ENCODE data around the gene AATF. TPM values are rescaled to one million over a fixed set of nuclear protein-coding genes. Genes with fewer than 3 reads are reported as not detected.

AATF gene
- total RNA-seq, 1 donor from 2014 or later = 22.5 TPM

- peaks cover 4% of the 10 kb centered on the region for H3K27me3 Mint-ChIP-seq (ENCODE audit: unreplicated experiment)
- TF ChIP-seq CTCF (IDR thresholded peaks at IDR 0.05; ENCODE audit: partially characterized antibody, unreplicated experiment) = no peak
- no peak overlapping the region for H3K4me3 Mint-ChIP-seq (ENCODE audit: unreplicated experiment)
- no peaks in the 10 kb centered on the region for H3K4me1 Mint-ChIP-seq (ENCODE audit: low read depth, unreplicated experiment)
- no peaks in the 10 kb centered on the region for H3K36me3 Mint-ChIP-seq (ENCODE audit: unreplicated experiment)
- peaks cover 1% of the 10 kb centered on the region for H3K9me3 Mint-ChIP-seq (ENCODE audit: unreplicated experiment)
- H3K27ac Mint-ChIP-seq (ENCODE audit: unreplicated experiment) = no peak overlapping the region
- no peak for DNase-seq
Observed at GRCh38 chr17:36907407-36907806, 41.3 kb upstream of the AATF start.

GRCh38 chr17:36910513-36910912 lies 38.2 kb upstream of the AATF start:
- no peaks in the 10 kb centered on the region for H3K4me1 Mint-ChIP-seq (ENCODE audit: low read depth, unreplicated experiment)
- H3K27ac Mint-ChIP-seq (ENCODE audit: unreplicated experiment) = no peak overlapping the region
- no peak for TF ChIP-seq CTCF (IDR thresholded peaks at IDR 0.05; ENCODE audit: partially characterized antibody, unreplicated experiment)
- DNase-seq = no peak
- no peaks in the 10 kb centered on the region for H3K36me3 Mint-ChIP-seq (ENCODE audit: unreplicated experiment)
- H3K9me3 Mint-ChIP-seq (ENCODE audit: unreplicated experiment) = peaks cover 1% of the 10 kb centered on the region
- peaks cover 6% of the 10 kb centered on the region for H3K27me3 Mint-ChIP-seq (ENCODE audit: unreplicated experiment)
- H3K4me3 Mint-ChIP-seq (ENCODE audit: unreplicated experiment) = no peak overlapping the region

- Mint-ChIP-seq H3K27ac (ENCODE audit: unreplicated experiment) (no peak overlapping the region), H3K4me1 (ENCODE audit: low read depth, unreplicated experiment) (no peaks in the 10 kb centered on the region), H3K27me3 (ENCODE audit: unreplicated experiment) (peaks cover 6% of the 10 kb centered on the region), H3K9me3 (ENCODE audit: unreplicated experiment) (peaks cover 1% of the 10 kb centered on the region), H3K4me3 (ENCODE audit: unreplicated experiment) (no peak overlapping the region), H3K36me3 (ENCODE audit: unreplicated experiment) (no peaks in the 10 kb centered on the region)
- no peak for TF ChIP-seq CTCF (IDR thresholded peaks at IDR 0.05; ENCODE audit: partially characterized antibody, unreplicated experiment)
- no peak for DNase-seq
Observed at GRCh38 chr17:36911001-36911400, 37.8 kb upstream of the AATF start.

- H3K9me3 Mint-ChIP-seq (ENCODE audit: unreplicated experiment) = peaks cover 1% of the 10 kb centered on the region
- H3K27ac Mint-ChIP-seq (ENCODE audit: unreplicated experiment) = no peak overlapping the region
- H3K36me3 Mint-ChIP-seq (ENCODE audit: unreplicated experiment) = no peaks in the 10 kb centered on the region
- TF ChIP-seq CTCF (IDR thresholded peaks at IDR 0.05; ENCODE audit: partially characterized antibody, unreplicated experiment) = no peak
- no peaks in the 10 kb centered on the region for H3K4me1 Mint-ChIP-seq (ENCODE audit: low read depth, unreplicated experiment)
- peaks cover 6% of the 10 kb centered on the region for H3K27me3 Mint-ChIP-seq (ENCODE audit: unreplicated experiment)
- no peak overlapping the region for H3K4me3 Mint-ChIP-seq (ENCODE audit: unreplicated experiment)
- no peak for DNase-seq
Observed at GRCh38 chr17:36913132-36913531, 35.6 kb upstream of the AATF start.

GRCh38 chr17:36918211-36918691 lies 30.5 kb upstream of the AATF start:
- no peak for DNase-seq
- H3K4me3 Mint-ChIP-seq (ENCODE audit: unreplicated experiment) = no peak overlapping the region
- H3K4me1 Mint-ChIP-seq (ENCODE audit: low read depth, unreplicated experiment) = peaks cover 14% of the 10 kb centered on the region
- H3K36me3 Mint-ChIP-seq (ENCODE audit: unreplicated experiment) = no peaks in the 10 kb centered on the region
- H3K9me3 Mint-ChIP-seq (ENCODE audit: unreplicated experiment) = peaks cover 2% of the 10 kb centered on the region
- H3K27ac Mint-ChIP-seq (ENCODE audit: unreplicated experiment) = no peak overlapping the region
- H3K27me3 Mint-ChIP-seq (ENCODE audit: unreplicated experiment) = peaks cover 5% of the 10 kb centered on the region
- no peak for TF ChIP-seq CTCF (IDR thresholded peaks at IDR 0.05; ENCODE audit: partially characterized antibody, unreplicated experiment)
